ENCODE results near the gene ST3GAL3. TPM values are rescaled to one million over a fixed set of nuclear protein-coding genes. Genes with fewer than 3 reads are reported as not detected.

Gene ST3GAL3
- total and polyA plus RNA-seq, 2 of the 13 experiments (the other 11 are each of a cell fraction or from before 2014, with no cell fraction given) = 5.1 to 8.1 TPM

DNA sequence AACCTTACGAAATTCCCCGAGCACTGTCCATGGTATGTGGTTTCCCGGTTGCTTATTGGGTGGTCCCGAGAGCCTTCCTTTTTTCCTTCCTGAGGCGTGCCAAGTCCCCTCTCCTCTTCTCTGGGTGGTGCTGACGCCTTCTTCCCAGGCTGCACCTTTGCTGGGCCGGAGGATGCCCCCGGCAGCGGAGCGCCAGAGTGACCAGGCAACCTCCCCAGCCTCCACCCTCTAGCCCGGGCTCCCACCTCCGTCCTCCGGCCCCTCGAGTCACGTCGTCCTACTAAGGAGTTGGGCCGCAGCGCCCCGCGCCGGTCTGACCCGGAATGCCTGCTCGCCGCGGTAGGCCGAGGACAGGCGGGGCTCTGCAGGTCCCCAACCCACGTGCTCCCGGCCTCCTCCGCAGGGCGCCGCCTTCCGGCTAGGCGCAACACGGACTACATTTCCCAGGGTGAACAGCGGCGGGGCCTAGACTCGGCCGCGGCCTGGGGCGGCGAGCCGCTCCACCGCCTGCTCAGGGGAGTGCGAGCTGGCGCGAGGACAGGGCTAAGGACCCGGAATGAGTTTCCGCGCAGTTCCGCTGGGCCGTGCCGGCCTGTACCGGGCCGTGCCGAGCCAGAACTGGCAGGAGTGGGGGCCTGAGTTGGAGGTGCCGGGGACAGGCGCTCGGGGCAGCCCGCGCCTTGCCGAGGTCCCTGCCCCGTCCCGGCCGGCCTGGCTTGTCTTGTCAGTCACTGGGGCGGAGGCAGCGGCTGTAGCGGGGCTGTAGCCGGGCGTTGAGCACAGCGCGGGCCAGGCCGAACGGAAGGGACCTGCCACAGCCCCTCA, 239.1 kb downstream of the ST3GAL3 start, which contains the start of gene IPO13 (continued):
- TF ChIP-seq ELF4 (CRISPR knock-in tag; IDR thresholded peaks at IDR 0.05; ENCODE audit: borderline replicate concordance) (no peak), ZNF7 (CRISPR knock-in tag; IDR thresholded peaks at IDR 0.05) (no peak), CBX2 (IDR thresholded peaks at IDR 0.05; ENCODE audit: low read depth, low read length) (no peak), CBX2 (CRISPR knock-in tag; IDR thresholded peaks at IDR 0.05; ENCODE audit: low read depth) (no peak), KDM5A (IDR thresholded peaks at IDR 0.05; ENCODE audit: borderline replicate concordance, low read length) (peak; percentile 77; the same call in 1 of the 2 replicates), ZNF570 (CRISPR knock-in tag; IDR thresholded peaks at IDR 0.05; ENCODE audit: borderline replicate concordance) (no peak; the same call in 1 of the 2 replicates), PAWR (CRISPR knock-in tag; IDR thresholded peaks at IDR 0.05; ENCODE audit: borderline replicate concordance) (0 out of 2 replicates have a peak, but pooled peaks have one; percentile 55), PHF5A (CRISPR knock-in tag; IDR thresholded peaks at IDR 0.05; ENCODE audit: low read depth, unreplicated experiment) (no peak), ESRRA (CRISPR knock-in tag; IDR thresholded peaks at IDR 0.05; ENCODE audit: low read depth) (peak; percentile 51; the same call in 1 of the 2 replicates), ZBTB42 (CRISPR knock-in tag; IDR thresholded peaks at IDR 0.05) (0 out of 2 replicates have a peak, but pooled peaks have one; percentile 60), ZNF577 (CRISPR knock-in tag; IDR thresholded peaks at IDR 0.05; ENCODE audit: borderline replicate concordance, low read depth) (peak; percentile 62; the same call in 1 of the 2 replicates)
- TF ChIP-seq, protein P1, sequence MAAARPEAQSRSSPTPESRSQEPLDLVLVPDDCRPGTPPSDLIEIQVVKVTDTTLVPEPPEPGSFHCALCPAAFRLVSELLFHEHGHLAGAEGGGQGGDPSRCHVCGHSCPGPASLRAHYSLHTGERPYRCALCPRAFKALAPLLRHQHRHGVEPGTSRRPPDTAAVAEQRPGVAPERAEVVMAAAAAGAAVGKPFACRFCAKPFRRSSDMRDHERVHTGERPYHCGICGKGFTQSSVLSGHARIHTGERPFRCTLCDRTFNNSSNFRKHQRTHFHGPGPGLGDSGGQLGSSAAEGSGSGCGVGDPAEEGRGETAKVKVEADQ (CRISPR knock-in tag; IDR thresholded peaks at IDR 0.05; ENCODE audit: borderline replicate concordance) = peak; percentile 37; the same call in 1 of the 2 replicates
- TF ChIP-seq, protein P2, sequence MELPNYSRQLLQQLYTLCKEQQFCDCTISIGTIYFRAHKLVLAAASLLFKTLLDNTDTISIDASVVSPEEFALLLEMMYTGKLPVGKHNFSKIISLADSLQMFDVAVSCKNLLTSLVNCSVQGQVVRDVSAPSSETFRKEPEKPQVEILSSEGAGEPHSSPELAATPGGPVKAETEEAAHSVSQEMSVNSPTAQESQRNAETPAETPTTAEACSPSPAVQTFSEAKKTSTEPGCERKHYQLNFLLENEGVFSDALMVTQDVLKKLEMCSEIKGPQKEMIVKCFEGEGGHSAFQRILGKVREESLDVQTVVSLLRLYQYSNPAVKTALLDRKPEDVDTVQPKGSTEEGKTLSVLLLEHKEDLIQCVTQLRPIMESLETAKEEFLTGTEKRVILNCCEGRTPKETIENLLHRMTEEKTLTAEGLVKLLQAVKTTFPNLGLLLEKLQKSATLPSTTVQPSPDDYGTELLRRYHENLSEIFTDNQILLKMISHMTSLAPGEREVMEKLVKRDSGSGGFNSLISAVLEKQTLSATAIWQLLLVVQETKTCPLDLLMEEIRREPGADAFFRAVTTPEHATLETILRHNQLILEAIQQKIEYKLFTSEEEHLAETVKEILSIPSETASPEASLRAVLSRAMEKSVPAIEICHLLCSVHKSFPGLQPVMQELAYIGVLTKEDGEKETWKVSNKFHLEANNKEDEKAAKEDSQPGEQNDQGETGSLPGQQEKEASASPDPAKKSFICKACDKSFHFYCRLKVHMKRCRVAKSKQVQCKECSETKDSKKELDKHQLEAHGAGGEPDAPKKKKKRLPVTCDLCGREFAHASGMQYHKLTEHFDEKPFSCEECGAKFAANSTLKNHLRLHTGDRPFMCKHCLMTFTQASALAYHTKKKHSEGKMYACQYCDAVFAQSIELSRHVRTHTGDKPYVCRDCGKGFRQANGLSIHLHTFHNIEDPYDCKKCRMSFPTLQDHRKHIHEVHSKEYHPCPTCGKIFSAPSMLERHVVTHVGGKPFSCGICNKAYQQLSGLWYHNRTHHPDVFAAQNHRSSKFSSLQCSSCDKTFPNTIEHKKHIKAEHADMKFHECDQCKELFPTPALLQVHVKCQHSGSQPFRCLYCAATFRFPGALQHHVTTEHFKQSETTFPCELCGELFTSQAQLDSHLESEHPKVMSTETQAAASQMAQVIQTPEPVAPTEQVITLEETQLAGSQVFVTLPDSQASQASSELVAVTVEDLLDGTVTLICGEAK (IDR thresholded peaks at IDR 0.05) = no peak
- TF ChIP-seq, protein P2 (CRISPR knock-in tag; IDR thresholded peaks at IDR 0.05) = peak; percentile 93
- TF ChIP-seq, protein P3, sequence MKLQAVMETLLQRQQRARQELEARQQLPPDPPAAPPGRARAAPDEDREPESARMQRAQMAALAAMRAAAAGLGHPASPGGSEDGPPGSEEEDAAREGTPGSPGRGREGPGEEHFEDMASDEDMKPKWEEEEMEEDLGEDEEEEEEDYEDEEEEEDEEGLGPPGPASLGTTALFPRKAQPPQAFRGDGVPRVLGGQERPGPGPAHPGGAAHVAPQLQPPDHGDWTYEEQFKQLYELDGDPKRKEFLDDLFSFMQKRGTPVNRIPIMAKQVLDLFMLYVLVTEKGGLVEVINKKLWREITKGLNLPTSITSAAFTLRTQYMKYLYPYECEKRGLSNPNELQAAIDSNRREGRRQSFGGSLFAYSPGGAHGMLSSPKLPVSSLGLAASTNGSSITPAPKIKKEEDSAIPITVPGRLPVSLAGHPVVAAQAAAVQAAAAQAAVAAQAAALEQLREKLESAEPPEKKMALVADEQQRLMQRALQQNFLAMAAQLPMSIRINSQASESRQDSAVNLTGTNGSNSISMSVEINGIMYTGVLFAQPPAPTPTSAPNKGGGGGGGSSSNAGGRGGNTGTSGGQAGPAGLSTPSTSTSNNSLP (IDR thresholded peaks at IDR 0.05; ENCODE audit: low read depth, low read length) = no peak

All from HepG2 (cell line).